ENCODE results near the gene CCDC9. TPM values are rescaled to one million over a fixed set of nuclear protein-coding genes. Genes with fewer than 3 reads are reported as not detected.

The CCDC9 gene
- total and polyA plus RNA-seq, 2 of the 13 experiments (the other 11 are each of a cell fraction or from before 2014, with no cell fraction given): 2.9 to 6.3 TPM

- TF ChIP-seq ZNF552 (CRISPR knock-in tag; IDR thresholded peaks at IDR 0.05; ENCODE audit: borderline replicate concordance) (no peak), JDP2 (CRISPR knock-in tag; IDR thresholded peaks at IDR 0.05; ENCODE audit: borderline replicate concordance) (no peak), XRCC5 (optimal IDR thresholded peaks at IDR 0.05; ENCODE audit: low read length) (peak; percentile 66), CHCHD3 (CRISPR knock-in tag; IDR thresholded peaks at IDR 0.05) (no peak), ZNF432 (CRISPR knock-in tag; IDR thresholded peaks at IDR 0.05; ENCODE audit: borderline replicate concordance) (no peak), TOPORS (CRISPR knock-in tag; IDR thresholded peaks at IDR 0.05) (no peak), ZNF205 (CRISPR knock-in tag; IDR thresholded peaks at IDR 0.05) (no peak), HIVEP1 (CRISPR knock-in tag; IDR thresholded peaks at IDR 0.05) (no peak), TFDP1 (CRISPR knock-in tag; IDR thresholded peaks at IDR 0.05; ENCODE audit: borderline replicate concordance) (no peak), ZFP82 (CRISPR knock-in tag; IDR thresholded peaks at IDR 0.05; ENCODE audit: borderline replicate concordance) (0 out of 2 replicates have a peak, but pooled peaks have one; percentile 52), ZFAT (CRISPR knock-in tag; conservative IDR thresholded peaks at IDR 0.05) (no peak), SCMH1 (CRISPR knock-in tag; IDR thresholded peaks at IDR 0.05; ENCODE audit: borderline replicate concordance) (no peak), RCOR2 (CRISPR knock-in tag; IDR thresholded peaks at IDR 0.05) (peak; percentile 84; the same call in 1 of the 2 replicates), ZNF34 (CRISPR knock-in tag; IDR thresholded peaks at IDR 0.05; ENCODE audit: borderline replicate concordance) (no peak), ZNF562 (CRISPR knock-in tag; IDR thresholded peaks at IDR 0.05; ENCODE audit: borderline replicate concordance) (no peak), HDAC2 (CRISPR knock-in tag; IDR thresholded peaks at IDR 0.05) (peak; percentile 48; the same call in 1 of the 2 replicates), ADNP (CRISPR knock-in tag; IDR thresholded peaks at IDR 0.05) (peak; percentile 82), ATF7-NPFF (CRISPR knock-in tag; IDR thresholded peaks at IDR 0.05; ENCODE audit: low read depth) (no peak), PITX1 (CRISPR knock-in tag; IDR thresholded peaks at IDR 0.05) (no peak; the same call in 1 of the 2 replicates), TP53 (CRISPR knock-in tag; conservative IDR thresholded peaks at IDR 0.05) (no peak), ZMYM4 (CRISPR knock-in tag; IDR thresholded peaks at IDR 0.05) (peak; percentile 14; the same call in 1 of the 2 replicates), HNF4A (CRISPR knock-in tag; IDR thresholded peaks at IDR 0.05) (no peak), FOSL2 (CRISPR knock-in tag; IDR thresholded peaks at IDR 0.05) (0 out of 2 replicates have a peak, but pooled peaks have one; percentile 7)
These were observed 8.9 kb upstream of the CCDC9 start (continued) for GRCh38 chr19:47247308-47247990.
